DMS79 treated with DMSO at 0.1 percent for 48 hours (cell line): ENCODE measurements around the gene MYBL2.

Source experiments
- DNase-seq: peaks from one replicate; lab custom pipeline; 2025; lab: John Stamatoyannopoulos, UW

Gene MYBL2

DNA sequence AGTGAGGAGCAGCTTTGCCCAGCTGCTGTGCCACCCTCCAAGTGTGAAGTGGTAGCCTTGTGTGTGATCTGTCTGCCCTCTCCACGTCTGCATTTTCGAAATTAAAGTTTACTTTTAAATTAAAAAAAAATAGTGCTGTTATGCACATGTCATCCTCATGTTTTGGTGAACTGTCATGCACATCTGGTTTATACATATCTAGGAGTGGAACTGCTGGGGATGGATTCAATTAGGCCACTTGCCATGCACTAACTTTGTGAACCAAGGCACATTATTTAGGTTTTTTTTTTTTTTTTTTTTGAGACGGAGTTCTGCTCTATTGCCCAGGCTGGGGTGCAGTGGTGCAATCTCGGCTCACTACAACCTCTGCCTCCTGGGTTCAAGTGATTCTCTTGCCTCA, 56.3 kb downstream of the MYBL2 start:
- no peak for DNase-seq

DNA sequence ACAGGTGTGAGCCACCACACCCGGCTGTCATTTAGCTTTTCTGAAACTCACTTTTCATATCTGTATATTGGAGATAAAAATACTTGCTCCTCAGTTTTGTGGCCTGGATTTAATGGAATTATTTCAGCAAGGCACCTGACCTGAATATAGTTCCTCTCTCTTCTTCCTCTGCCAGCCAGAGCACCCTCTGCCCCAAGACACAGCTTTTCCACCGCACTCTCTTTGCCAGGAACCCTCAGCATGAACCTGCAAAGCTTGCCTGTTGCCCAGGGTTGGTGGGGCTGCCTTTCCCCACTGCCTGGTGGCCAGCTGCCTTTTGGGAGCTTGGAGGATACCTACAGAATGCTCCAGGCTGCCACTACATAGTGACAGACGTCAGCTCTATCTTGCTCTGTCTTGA, 56.8 kb downstream of the MYBL2 start:
- no peak for DNase-seq

DNA sequence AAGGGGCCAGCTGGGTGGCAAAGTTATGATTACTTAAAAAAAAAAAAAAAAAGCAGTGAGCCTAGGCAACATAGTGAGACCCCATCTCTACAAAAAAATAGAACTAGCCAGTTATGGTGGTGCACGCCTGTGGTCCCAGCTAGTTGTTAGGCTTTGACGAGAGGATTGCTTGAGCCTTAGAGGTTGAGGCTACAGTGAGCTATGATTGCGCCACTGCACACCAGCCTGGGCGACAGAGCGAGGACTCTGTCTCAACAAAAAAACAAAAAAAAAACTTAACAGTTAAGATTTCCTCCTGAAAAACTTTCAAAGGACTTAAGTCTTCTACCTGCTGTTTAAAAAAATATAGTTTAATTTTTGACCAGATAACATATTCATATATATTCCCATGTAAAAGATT, 57.5 kb downstream of the MYBL2 start:
- DNase-seq: no peak

GRCh38 chr20:43725666-43726065, 58.8 kb downstream of the MYBL2 start:
- no peak for DNase-seq

- no peak for DNase-seq
Measured at GRCh38 chr20:43726333-43726732, 59.4 kb downstream of the MYBL2 start.

- no peak for DNase-seq
Measured at GRCh38 chr20:43726811-43727338, 60.0 kb downstream of the MYBL2 start, which contains the start of gene GTSF1L. TSS of gene GTSF1L (minus strand) at chr20:43727002. CDS start at chr20:43726694, 308 bp downstream.

DNA sequence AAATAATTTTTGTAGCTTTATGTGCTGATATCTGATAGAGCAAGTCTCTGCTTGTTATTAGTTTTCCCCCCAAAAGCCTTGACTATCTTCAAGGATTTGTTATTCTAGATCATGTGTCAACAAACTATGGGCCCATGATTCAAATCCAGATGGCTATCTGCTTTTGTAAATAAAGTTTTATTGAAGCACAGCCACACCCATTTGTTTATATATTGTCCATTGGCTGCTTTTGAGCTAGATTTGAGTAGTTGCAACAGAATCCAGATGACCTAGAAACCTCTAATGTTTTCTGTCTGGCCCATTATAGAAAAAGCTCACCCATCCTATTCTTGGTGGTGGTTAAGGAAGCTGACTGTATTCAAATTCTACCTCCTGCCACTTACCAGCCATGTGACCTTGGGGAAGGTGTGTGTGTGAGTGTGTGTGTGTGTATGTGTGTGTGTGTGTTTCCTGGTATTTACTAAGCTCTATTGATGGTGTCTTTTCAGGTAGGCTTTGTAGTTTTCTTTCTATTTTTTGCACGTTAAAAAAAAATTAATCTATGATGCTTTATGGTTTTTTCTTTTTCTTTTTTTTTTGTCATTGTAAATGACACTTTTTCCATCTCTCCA, 61.2 kb downstream of the MYBL2 start:
- no peak for DNase-seq

DNA sequence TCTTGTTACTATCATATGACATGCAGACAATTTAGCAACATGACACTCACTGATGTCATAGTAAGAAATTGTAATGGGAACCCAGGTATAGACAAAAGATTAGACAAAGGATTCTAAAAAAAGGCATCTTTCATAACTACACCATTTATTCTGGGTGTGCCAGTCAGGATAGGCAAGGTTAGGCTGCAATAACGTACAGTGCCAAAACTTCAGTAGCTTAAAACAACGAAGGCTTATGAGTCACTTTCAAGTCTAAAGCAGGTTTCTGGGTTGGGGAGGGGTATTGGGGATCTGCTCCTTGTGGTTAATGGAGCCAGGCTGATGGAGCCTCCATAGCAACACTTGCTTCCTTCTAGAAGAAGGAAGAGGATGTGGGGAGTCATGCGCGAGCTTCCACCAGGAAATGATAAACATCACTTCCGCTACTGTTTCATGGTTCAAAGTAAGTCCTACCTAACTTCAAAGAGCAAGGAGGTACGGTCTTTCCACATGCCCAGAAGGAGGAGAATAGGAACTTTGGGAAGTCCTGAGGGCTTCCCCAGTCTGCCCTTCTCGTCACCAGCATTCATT, 61.9 kb downstream of the MYBL2 start:
- no peak for DNase-seq

- DNase-seq: peak; percentile 11
Measured at GRCh38 chr20:43731469-43731868, 64.6 kb downstream of the MYBL2 start.

DNA sequence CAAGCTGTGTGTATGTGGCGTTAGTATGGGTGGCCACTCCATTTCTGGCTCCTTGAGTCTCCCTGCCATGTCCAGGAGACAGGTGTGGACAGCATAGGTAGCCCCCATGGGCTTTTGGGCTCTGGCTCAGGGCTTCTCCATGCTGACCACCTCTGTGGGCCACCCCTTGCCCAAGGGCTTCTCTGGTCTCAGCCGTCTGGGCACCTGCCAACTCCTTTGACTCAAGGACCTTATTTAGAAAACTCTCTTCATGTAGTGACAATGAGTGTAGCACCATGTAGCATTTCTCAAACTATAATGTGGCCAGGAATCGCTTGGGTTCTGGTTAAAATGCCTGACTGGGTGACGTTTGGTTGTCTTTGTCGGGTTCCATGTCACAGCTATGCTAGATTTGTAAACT, 65.0 kb downstream of the MYBL2 start:
- DNase-seq: peak; percentile 17

GRCh38 chr20:43736588-43737158, 69.8 kb downstream of the MYBL2 start:
- DNase-seq: no peak

DNA sequence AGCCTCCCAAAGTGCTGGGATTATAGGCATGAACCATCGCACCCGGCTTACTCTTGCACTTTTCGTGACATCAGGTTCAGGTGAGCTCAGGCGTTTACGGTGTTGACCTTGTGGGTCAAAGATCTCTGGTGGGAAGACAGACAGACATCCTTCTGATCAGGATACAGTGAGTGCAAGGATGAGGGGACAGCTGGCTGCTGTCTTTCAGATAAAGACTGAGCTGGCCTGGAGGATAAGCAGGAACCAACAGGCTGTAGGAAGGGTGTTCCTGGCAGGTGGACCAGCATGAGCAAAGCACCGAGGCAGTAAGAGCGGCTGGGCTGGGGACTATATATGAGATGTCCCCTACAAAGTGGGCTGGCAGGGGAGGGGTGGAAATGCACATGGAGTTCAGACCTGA, 71.0 kb downstream of the MYBL2 start:
- DNase-seq: no peak

DNA sequence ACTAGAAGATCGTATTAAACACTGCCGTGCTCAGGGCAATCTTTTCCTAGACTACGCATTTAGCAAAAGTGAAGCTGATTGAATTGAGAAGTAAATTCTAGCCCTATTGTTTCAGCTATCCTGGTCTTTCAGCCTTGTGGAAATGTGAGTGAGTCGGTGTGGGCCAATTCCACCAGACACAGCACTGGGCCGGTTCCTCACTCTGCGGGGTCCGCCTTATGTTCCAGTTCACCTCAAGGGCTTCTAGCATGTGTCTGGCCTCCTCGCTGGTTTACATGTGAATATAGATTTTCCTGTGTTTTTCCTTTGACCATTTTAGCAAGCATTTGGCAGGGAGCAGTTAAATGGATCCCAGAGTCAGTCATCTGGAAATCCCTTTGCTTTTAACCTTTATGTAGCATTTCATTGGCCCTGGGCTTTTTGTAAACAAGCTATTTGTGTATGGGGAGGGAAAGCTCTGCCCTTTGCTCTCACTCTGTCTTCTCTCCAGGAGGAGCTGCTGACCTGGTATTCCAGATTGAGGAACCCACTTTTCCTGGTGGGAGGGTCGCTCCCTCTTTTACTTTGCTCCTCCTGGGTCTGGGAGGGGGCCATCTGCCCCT, 72.3 kb downstream of the MYBL2 start:
- DNase-seq: no peak

DNA sequence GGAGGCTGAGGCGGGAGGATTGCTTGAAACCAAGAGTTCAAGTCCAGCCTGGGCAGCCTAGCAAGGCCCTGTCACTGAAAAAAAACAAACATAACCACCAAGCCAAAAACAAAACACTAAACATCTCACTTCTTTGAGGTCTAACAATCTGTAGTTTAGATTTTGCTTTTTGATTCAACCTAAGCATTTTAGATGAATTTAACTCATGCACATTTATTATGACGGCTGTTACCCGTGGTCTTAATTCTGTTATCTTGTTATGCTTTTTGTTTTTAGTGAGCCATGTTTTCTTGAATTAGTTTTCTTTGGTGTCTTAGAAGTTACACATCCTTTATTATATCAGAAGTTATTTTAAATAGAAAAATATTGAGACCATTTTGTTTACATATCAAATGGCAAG, 73.7 kb downstream of the MYBL2 start:
- no peak for DNase-seq

DNA sequence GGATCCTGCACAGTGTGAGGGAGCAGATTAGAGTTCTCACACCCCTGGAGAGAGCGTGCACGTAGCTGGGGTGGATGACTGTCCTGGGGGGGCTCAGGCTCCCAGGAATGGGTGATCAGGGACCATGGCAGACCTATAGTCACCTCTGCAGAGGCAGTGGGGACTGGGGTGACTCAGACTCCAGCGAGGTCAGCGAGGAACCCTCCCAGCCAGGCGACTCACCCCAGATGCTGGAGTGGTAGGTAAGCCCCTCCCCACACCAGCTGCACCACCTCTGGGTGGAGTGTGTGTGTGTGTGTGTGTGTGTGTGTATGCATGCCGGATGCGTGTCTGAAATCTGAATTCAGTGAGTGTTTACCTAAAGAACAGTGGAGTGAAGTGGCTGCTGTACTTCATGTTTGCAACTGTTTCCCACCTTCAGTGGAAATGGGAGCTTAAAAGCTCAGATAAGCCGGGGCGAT, 77.3 kb downstream of the MYBL2 start:
- peak; percentile 54 for DNase-seq

- DNase-seq: no peak
Measured at GRCh38 chr20:43744966-43745730, 78.2 kb downstream of the MYBL2 start.

- no peak for DNase-seq
Measured at GRCh38 chr20:43746344-43747137, 79.6 kb downstream of the MYBL2 start.

DNA sequence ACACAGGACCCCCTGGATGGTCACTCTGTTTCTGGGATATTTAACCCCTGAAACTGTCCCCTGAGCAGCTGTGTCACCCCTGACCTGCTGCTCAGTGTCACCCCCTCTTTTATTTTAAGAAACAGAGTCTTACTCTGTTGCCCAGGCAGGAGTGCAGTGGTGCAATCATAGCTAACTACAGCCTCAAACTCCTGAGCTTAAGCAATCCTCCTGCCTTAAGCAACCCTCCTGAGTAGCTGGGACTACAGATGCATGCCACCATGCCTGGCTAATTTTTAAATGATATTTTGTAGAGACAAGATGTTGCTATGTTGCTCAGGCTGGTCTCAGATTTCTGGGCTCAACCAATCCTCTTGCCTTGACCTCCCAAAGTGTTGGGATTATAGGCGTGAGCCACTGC, 81.4 kb downstream of the MYBL2 start:
- no peak for DNase-seq

- DNase-seq: peak; percentile 10
Measured at GRCh38 chr20:43749734-43750294, 82.9 kb downstream of the MYBL2 start.

GRCh38 chr20:43750774-43751166, 83.9 kb downstream of the MYBL2 start:
- no peak for DNase-seq
